A549 (cell line): Measurements from ENCODE around the gene PNMA6A. TPM values are rescaled to one million over a fixed set of nuclear protein-coding genes. Genes with fewer than 3 reads are reported as not detected.

Experiments
- ATAC-seq, 2 experiments: fragments of 200-7000 bp in 1 of 2; fragments of >200 bp in 1 of 2; cut with Nextera tagmentation in 1 of 2; cut with Tn5 transposase in 1 of 2; 3 replicates each; pipeline versions ENCODE4 v1.8.0 to v1.9.1; 2018 to 2020; ENCODE audit warnings: mild to moderate bottlenecking in 1 of 2, moderate library complexity in 1 of 2
- CTCF ChIA-PET: fragments of 300-600 bp; sonication (Branson Sonifier 250); formaldehyde crosslinking; extraction: SDS; loops from one replicate; lab custom pipeline; 2021; ENCODE audit warnings: antibody characterized with exemption, inconsistent platforms; lab: Yijun Ruan, JAX
- POLR2A ChIA-PET: fragments of 350-600 bp; formaldehyde crosslinking; extraction: SDS; loops from one replicate; lab custom pipeline; 2021; ENCODE audit warnings: antibody characterized with exemption, inconsistent platforms; lab: Yijun Ruan, JAX
- DNase-seq, 2 experiments: peaks; one replicate each; pipeline versions ENCODE4 v3.0.0 to v3.0.0-alpha.2; 2011 to 2016; ENCODE audit warnings: low read depth in 1 of 2, low spot score in 1 of 2
- FAIRE-seq: peaks from 2 replicates; lab custom pipeline; 2011; peaks lifted over from hg19 to GRCh38; lab: Jason Lieb, UNC
- H3K27ac ChIP-seq, 2 experiments: fragments of >200 bp; sonication (Bioruptor Twin); formaldehyde crosslinking; 3 replicates each; pipeline ENCODE4 v1.5.1; 2016 to 2017
- H3K4me1 ChIP-seq: fragments of >200 bp; sonication (Bioruptor Twin); formaldehyde crosslinking; 3 replicates; pipeline ENCODE4 v1.6.1; 2016
- H3K4me2 ChIP-seq: fragments of >200 bp; sonication (Bioruptor Twin); formaldehyde crosslinking; 3 replicates; pipeline ENCODE4 v1.6.1; 2016
- H3K4me3 ChIP-seq: fragments of >200 bp; sonication (Bioruptor Twin); formaldehyde crosslinking; 3 replicates; pipeline ENCODE4 v1.5.1; 2016
- H3K9me3 ChIP-seq: fragments of >200 bp; sonication (Bioruptor Twin); formaldehyde crosslinking; 3 replicates; pipeline ENCODE4 v1.6.1; 2016
- ATOH8 ChIP-seq: fragments of 250-450 bp; sonication (Bioruptor Pico); IDR thresholded peaks from 2 replicates; pipeline ENCODE4 v1.5.0; 2020; ENCODE audit warnings: low read depth, mild to moderate bottlenecking, moderate library complexity
- CBX8 ChIP-seq: fragments of 200-600 bp; sonication (generic); IDR thresholded peaks from 2 replicates; pipeline ENCODE4 v1.6.1; 2016
- CHD2 ChIP-seq: fragments of 150-350 bp; IDR thresholded peaks from 2 replicates; pipeline ENCODE4 v1.6.1; 2014; ENCODE audit warnings: low read length; ENCODE audit not compliant: partially characterized antibody
- CTCF ChIP-seq: fragments of >200 bp; sonication (Bioruptor Twin); formaldehyde crosslinking; IDR thresholded peaks from 3 replicates; pipeline ENCODE4 v1.5.1; 2016
- E2F6 ChIP-seq: IDR thresholded peaks from 2 replicates; pipeline ENCODE4 v1.6.1; 2012; ENCODE audit warnings: low read depth, borderline replicate concordance
- EHF ChIP-seq: fragments of 250-450 bp; sonication (Bioruptor Pico); IDR thresholded peaks from 2 replicates; pipeline ENCODE4 v1.5.0; 2020; ENCODE audit warnings: mild to moderate bottlenecking
- EHMT2 ChIP-seq: fragments of 200-600 bp; sonication (generic); IDR thresholded peaks from 2 replicates; pipeline ENCODE4 v1.6.1; 2016; ENCODE audit warnings: antibody characterized with exemption, low read depth, mild to moderate bottlenecking, moderate library complexity
- FOSL2 ChIP-seq, 2 experiments: fragments of 450-650 bp in 1 of 2; fragments of >200 bp in 1 of 2; sonication (Bioruptor Twin) in 1 of 2; formaldehyde crosslinking; IDR thresholded peaks; 2 replicates each; pipeline versions ENCODE4 v1.5.0 to v1.6.1; 2016 to 2020; ENCODE audit warnings: mild to moderate bottlenecking in 1 of 2, moderate library complexity in 1 of 2
- GATA3 ChIP-seq: IDR thresholded peaks from 2 replicates; pipeline ENCODE4 v1.6.1; 2012; ENCODE audit warnings: borderline replicate concordance
- HDAC2 ChIP-seq: fragments of 200-600 bp; sonication (generic); IDR thresholded peaks from 2 replicates; pipeline ENCODE4 v1.6.1; 2016
- HES2 ChIP-seq: fragments of >200 bp; sonication (Bioruptor Twin); formaldehyde crosslinking; IDR thresholded peaks from 2 replicates; pipeline ENCODE4 v1.6.1; 2016
- HEYL ChIP-seq: fragments of 250-450 bp; sonication (Bioruptor Pico); IDR thresholded peaks from 2 replicates; pipeline ENCODE4 v1.8.0; 2021; ENCODE audit warnings: mild to moderate bottlenecking, moderate library complexity
- HOXB13 ChIP-seq: fragments of 250-450 bp; sonication (Bioruptor Pico); IDR thresholded peaks from 2 replicates; pipeline ENCODE4 v1.5.0; 2020; ENCODE audit warnings: low read depth, mild to moderate bottlenecking, moderate library complexity
- JUNB ChIP-seq: fragments of >200 bp; sonication (Bioruptor Twin); formaldehyde crosslinking; IDR thresholded peaks from 2 replicates; pipeline ENCODE4 v1.6.1; 2016
- KDM1A ChIP-seq: fragments of 200-600 bp; sonication (generic); IDR thresholded peaks from 2 replicates; pipeline ENCODE4 v1.6.1; 2016; ENCODE audit warnings: low read depth, mild to moderate bottlenecking
- KDM5A ChIP-seq: fragments of 200-600 bp; sonication (generic); IDR thresholded peaks from 2 replicates; pipeline ENCODE4 v1.6.1; 2016; ENCODE audit warnings: antibody characterized with exemption, mild to moderate bottlenecking
- MAFK ChIP-seq: fragments of 450-650 bp; IDR thresholded peaks from 2 replicates; pipeline ENCODE4 v1.6.1; 2014; ENCODE audit not compliant: partially characterized antibody
- MAX ChIP-seq: IDR thresholded peaks from 2 replicates; pipeline ENCODE4 v1.6.1; 2012
- MAZ ChIP-seq: fragments of 150-350 bp; IDR thresholded peaks from 2 replicates; pipeline ENCODE4 v1.6.1; 2014; ENCODE audit warnings: antibody characterized with exemption, low read depth, low read length, borderline replicate concordance
- NFE2L2 ChIP-seq: fragments of 150-350 bp; conservative IDR thresholded peaks from 2 replicates; pipeline ENCODE4 v1.6.1; 2014; ENCODE audit warnings: low read length
- NPAS2 ChIP-seq: fragments of 250-450 bp; sonication (Bioruptor Pico); IDR thresholded peaks from 2 replicates; pipeline ENCODE4 v1.8.0; 2022; ENCODE audit warnings: mild to moderate bottlenecking, moderate library complexity, borderline replicate concordance
- PBX3 ChIP-seq: IDR thresholded peaks from 2 replicates; pipeline ENCODE4 v1.6.1; 2012
- RCOR1 ChIP-seq: fragments of 150-350 bp; IDR thresholded peaks from 2 replicates; pipeline ENCODE4 v1.6.1; 2014; ENCODE audit warnings: antibody characterized with exemption, low read length, low read depth
- SREBF2 ChIP-seq: fragments of 450-650 bp; IDR thresholded peaks from 2 replicates; pipeline ENCODE4 v1.6.1; 2014; ENCODE audit warnings: mild to moderate bottlenecking, moderate library complexity
- USF2 ChIP-seq: fragments of 450-650 bp; IDR thresholded peaks from 2 replicates; pipeline ENCODE4 v1.6.1; 2014; ENCODE audit warnings: antibody characterized with exemption
- ZFP36 ChIP-seq: fragments of 450-650 bp; IDR thresholded peaks from 2 replicates; pipeline ENCODE4 v1.6.1; 2014; ENCODE audit warnings: borderline replicate concordance; ENCODE audit not compliant: partially characterized antibody
- ZNF302 ChIP-seq: fragments of 250-450 bp; sonication (Bioruptor Pico); IDR thresholded peaks from 2 replicates; pipeline ENCODE4 v1.9.0; 2021; ENCODE audit warnings: inconsistent platforms, mild to moderate bottlenecking, moderate library complexity
- WGBS: methylation state at CpG from one replicate; pipeline ENCODE4 v1.1.6; 2017; ENCODE audit errors: missing lambda C conversion rate; 5-methylcytosine and 5-hydroxymethylcytosine counted together
- polyA plus RNA-seq, 4 experiments: library from polyadenylated mRNA; depleted of rRNA in 3 of 4; stranded (reverse); fragments of >200 nt; fragmentation: RNase III in 1 of 4; extraction: RNeasy Plus Mini Kit Qiagen cat#74134 plus additional on column Dnase treatment in 1 of 4; gene quantifications; 2 replicates in 3 of 4; 3 replicates in 1 of 4; pipeline ENCODE4 v1.2.3, GENCODE V29; 2011 to 2017

The PNMA6A gene
- polyA plus RNA-seq, 2 of the 4 experiments (the other 2 are of a cell fraction): 0.93 to 3.3 TPM

GRCh38 chrX:153059191-153060094 lies 12.8 kb upstream of the PNMA6A start:
- ChIA-PET POLR2A (no interaction called here), CTCF (interaction anchor here (1.1 kb wide), 1 partner anchor 27 kb away, joined by 3 read pairs; no protein-coding TSS in a partner anchor)
- DNase-seq: no peak
- H3K4me1 ChIP-seq: peaks cover 19% of the 10 kb centered on the region; the same call in 2 of the 3 replicates
- H3K4me3 ChIP-seq: no peak overlapping the region
- FAIRE-seq: no peak
- no peak overlapping the region for H3K27ac ChIP-seq
- TF ChIP-seq PBX3: no peak
- TF ChIP-seq MAZ: no peak
- no peak for TF ChIP-seq HEYL (CRISPR knock-in tag)
- TF ChIP-seq ZFP36: no peak
- TF ChIP-seq MAX: no peak
- no peak for TF ChIP-seq ATOH8 (CRISPR knock-in tag)
- TF ChIP-seq CHD2: no peak
- no peak for TF ChIP-seq NPAS2 (CRISPR knock-in tag)
- no peak for TF ChIP-seq EHF (CRISPR knock-in tag)
- TF ChIP-seq MAFK: no peak
- no peak for TF ChIP-seq HES2
- TF ChIP-seq EHMT2: no peak
- TF ChIP-seq HOXB13 (CRISPR knock-in tag): no peak
- TF ChIP-seq KDM5A: no peak
- no peak for TF ChIP-seq NFE2L2
- TF ChIP-seq USF2: no peak
- TF ChIP-seq RCOR1: no peak
- TF ChIP-seq ZNF302 (CRISPR knock-in tag): no peak
- H3K9me3 ChIP-seq: no peaks in the 10 kb centered on the region
- H3K4me2 ChIP-seq: no peak overlapping the region
- WGBS: 77% methylated on average over 9 of the region's 18 CpGs
- no peak for ATAC-seq

GRCh38 chrX:153060095-153060445 lies 12.2 kb upstream of the PNMA6A start:
- FAIRE-seq: no peak
- WGBS: 71% methylated on average over 8 of the region's 8 CpGs
- no peak for ATAC-seq
- ChIA-PET POLR2A (no interaction called here), CTCF (no interaction called here)
- no peak for DNase-seq
- Histone ChIP-seq H3K4me1 (peaks cover 20% of the 10 kb centered on the region; the same call in 2 of the 3 replicates), H3K27ac (no peak overlapping the region), H3K4me2 (no peak overlapping the region), H3K4me3 (no peak overlapping the region), H3K9me3 (no peaks in the 10 kb centered on the region)
- no peak for TF ChIP-seq RCOR1
- TF ChIP-seq GATA3: no peak
- TF ChIP-seq MAX: no peak
- no peak for TF ChIP-seq ATOH8 (CRISPR knock-in tag)
- TF ChIP-seq JUNB: no peak
- TF ChIP-seq MAZ: no peak
- no peak for TF ChIP-seq HDAC2
- no peak for TF ChIP-seq CBX8
- no peak for TF ChIP-seq EHMT2
- no peak for TF ChIP-seq KDM1A
- no peak for TF ChIP-seq CTCF
- no peak for TF ChIP-seq PBX3
- no peak for TF ChIP-seq EHF (CRISPR knock-in tag)
- no peak for TF ChIP-seq E2F6
- no peak for TF ChIP-seq FOSL2 (IDR thresholded peaks at IDR 0.05)
- TF ChIP-seq FOSL2 (CRISPR knock-in tag; IDR thresholded peaks at IDR 0.05): no peak
- TF ChIP-seq SREBF2: no peak
